BE2C (cell line): ENCODE results near the gene CCNF.
A peak's percentile ranks its signal among the peaks of the same experiment; 100 is the strongest.

Experiments used
- DNase-seq: peaks from one replicate; pipeline ENCODE4 v3.0.0-alpha.2; 2020
- H3K27me3 ChIP-seq: fragments of 250-450 bp; sonication (Bioruptor Pico); 2 replicates; pipeline ENCODE4 v1.5.1; 2020; ENCODE audit warnings: mild to moderate bottlenecking
- H3K36me3 ChIP-seq: fragments of 250-450 bp; sonication (Bioruptor Pico); 2 replicates; pipeline ENCODE4 v1.5.1; 2020; ENCODE audit warnings: mild to moderate bottlenecking
- H3K4me1 ChIP-seq: fragments of 250-450 bp; sonication (Bioruptor Pico); 2 replicates; pipeline ENCODE4 v1.5.1; 2020
- H3K4me3 ChIP-seq: 2 replicates; pipeline ENCODE4 v1.5.1; 2011; ENCODE audit warnings: low read depth, low read length
- H3K9me3 ChIP-seq: fragments of 250-450 bp; sonication (Bioruptor Pico); 2 replicates; pipeline ENCODE4 v1.5.1; 2020
- TF ChIP-seq, protein P1 (sequence below): IDR thresholded peaks from 2 replicates; pipeline ENCODE4 v1.5.1; 2012; ENCODE audit warnings: mild to moderate bottlenecking, low read depth, low read length

Gene CCNF

DNA sequence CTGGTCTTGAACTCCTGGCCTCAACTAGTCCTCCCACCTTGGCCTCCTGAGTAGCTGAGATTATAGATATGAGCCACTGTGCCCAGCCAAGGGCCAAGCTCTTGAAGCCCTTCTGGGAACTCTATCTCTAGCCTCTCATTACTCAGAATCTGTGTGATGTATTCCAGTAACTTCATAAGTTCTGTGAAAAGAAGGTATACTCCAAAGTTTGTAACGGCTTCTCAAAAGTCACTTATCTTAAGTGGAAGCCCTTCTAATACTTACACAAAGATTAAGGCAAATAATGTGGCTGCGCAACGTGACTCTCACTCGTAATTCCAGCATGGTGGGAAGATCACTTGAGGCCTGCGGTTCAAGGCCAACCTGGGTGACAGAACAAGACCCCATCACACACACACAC lies 65.4 kb downstream of the CCNF start:
- H3K36me3 ChIP-seq: peaks cover 36% of the 10 kb centered on the region
- H3K4me1 ChIP-seq: peaks cover 16% of the 10 kb centered on the region
- no peaks in the 10 kb centered on the region for H3K27me3 ChIP-seq
- DNase-seq: no peak
- H3K9me3 ChIP-seq: no peaks in the 10 kb centered on the region
- H3K4me3 ChIP-seq: no peak overlapping the region
- TF ChIP-seq, protein P1, sequence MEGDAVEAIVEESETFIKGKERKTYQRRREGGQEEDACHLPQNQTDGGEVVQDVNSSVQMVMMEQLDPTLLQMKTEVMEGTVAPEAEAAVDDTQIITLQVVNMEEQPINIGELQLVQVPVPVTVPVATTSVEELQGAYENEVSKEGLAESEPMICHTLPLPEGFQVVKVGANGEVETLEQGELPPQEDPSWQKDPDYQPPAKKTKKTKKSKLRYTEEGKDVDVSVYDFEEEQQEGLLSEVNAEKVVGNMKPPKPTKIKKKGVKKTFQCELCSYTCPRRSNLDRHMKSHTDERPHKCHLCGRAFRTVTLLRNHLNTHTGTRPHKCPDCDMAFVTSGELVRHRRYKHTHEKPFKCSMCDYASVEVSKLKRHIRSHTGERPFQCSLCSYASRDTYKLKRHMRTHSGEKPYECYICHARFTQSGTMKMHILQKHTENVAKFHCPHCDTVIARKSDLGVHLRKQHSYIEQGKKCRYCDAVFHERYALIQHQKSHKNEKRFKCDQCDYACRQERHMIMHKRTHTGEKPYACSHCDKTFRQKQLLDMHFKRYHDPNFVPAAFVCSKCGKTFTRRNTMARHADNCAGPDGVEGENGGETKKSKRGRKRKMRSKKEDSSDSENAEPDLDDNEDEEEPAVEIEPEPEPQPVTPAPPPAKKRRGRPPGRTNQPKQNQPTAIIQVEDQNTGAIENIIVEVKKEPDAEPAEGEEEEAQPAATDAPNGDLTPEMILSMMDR: no peak

DNA sequence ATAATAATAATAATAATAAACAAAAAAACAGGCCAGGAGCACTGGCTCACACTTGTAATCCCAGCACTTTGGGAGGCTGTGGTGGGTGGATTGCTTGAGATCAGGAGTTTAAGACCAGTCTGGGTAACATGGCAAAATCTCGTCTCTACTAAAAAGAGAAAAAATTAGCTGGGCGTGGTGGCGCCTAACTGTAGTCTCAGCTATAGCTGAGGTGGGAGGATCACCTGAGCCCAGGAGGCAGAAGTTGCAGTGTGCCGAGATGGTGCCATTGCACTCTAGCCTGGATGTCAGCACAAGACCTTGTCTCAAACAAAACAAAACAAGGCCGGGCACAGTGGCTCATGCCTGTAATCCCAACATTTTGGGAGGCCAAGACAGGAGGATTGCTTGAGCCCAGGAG lies 65.8 kb downstream of the CCNF start:
- peaks cover 40% of the 10 kb centered on the region for H3K36me3 ChIP-seq
- peaks cover 16% of the 10 kb centered on the region for H3K4me1 ChIP-seq
- no peaks in the 10 kb centered on the region for H3K27me3 ChIP-seq
- H3K4me3 ChIP-seq: no peak overlapping the region
- TF ChIP-seq, protein P1: no peak
- H3K9me3 ChIP-seq: no peaks in the 10 kb centered on the region
- no peak for DNase-seq

DNA sequence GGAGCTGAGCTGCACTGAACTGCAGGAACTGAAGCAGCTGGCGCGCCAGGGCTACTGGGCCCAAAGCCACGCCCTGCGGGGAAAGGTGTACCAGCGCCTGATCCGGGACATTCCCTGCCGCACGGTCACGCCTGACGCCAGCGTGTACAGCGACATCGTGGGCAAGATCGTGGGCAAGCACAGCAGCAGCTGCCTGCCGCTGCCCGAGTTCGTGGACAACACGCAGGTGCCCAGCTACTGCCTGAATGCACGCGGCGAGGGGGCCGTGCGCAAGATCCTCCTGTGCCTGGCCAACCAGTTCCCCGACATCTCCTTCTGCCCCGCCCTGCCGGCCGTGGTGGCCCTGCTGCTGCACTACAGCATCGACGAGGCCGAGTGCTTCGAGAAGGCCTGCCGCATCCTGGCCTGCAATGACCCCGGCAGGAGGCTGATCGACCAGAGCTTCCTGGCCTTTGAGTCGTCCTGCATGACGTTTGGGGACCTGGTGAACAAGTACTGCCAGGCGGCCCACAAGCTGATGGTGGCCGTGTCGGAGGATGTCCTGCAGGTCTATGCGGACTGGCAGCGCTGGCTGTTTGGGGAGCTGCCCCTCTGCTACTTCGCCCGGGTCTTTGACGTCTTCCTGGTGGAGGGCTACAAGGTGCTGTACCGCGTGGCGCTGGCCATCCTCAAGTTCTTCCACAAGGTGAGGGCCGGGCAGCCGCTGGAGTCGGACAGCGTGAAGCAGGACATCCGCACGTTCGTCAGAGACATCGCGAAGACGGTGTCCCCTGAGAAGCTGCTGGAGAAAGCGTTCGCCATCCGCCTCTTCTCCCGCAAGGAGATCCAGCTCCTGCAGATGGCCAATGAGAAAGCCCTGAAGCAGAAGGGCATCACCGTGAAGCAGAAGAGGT lies 67.2 kb downstream of the CCNF start:
- Histone ChIP-seq H3K36me3 (peaks cover 36% of the 10 kb centered on the region), H3K4me3 (no peak overlapping the region), H3K27me3 (no peaks in the 10 kb centered on the region), H3K4me1 (peaks cover 16% of the 10 kb centered on the region), H3K9me3 (no peaks in the 10 kb centered on the region)
- DNase-seq: no peak
- TF ChIP-seq, protein P1: no peak

GRCh38 chr16:2497116-2497630 lies 67.9 kb downstream of the CCNF start:
- peaks cover 22% of the 10 kb centered on the region for H3K4me1 ChIP-seq
- TF ChIP-seq, protein P1: peak; percentile 42
- no peaks in the 10 kb centered on the region for H3K27me3 ChIP-seq
- H3K9me3 ChIP-seq: no peaks in the 10 kb centered on the region
- 0 out of 2 replicates have a peak overlapping the region, but pooled peaks have one; percentile 7 for H3K4me3 ChIP-seq
- H3K36me3 ChIP-seq: peaks cover 35% of the 10 kb centered on the region
- peak; percentile 91 for DNase-seq

DNA sequence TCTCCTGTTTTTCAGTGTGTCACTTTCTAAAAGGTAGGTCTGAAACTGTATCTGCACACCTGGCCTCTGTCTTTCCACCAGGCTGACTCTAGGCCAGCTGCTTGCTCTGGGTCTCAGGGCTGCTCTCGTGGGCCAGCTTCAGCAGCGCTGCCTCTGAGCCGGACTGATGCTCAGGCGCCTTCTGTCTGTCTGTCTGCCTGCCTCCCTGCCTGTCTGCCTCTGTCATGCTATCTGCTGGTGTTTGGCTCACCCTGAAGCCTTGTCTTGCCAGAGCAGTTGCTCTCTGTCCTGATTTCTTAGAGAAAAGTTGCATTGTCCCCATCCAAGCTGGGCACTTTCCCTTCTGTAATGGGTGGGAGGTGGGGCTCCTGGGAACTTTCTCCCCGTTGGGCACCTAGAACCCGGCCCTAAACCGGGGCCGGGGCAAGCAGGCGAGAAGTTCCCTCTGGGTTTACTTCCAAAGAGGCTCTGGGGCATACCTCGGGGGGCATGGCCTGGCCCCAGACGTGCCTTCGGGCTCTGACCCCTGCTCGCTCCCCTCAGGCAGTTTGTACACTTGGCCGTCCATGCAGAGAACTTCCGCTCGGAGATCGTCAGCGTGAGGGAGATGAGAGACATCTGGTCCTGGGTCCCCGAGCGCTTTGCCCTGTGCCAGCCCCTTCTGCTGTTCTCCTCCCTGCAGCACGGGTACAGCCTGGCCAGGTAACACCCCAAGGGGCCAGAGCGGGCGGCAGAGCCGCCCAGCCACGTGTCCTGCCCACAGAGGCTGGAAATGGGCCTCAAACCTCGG lies 68.6 kb downstream of the CCNF start:
- H3K9me3 ChIP-seq: no peaks in the 10 kb centered on the region
- H3K27me3 ChIP-seq: no peaks in the 10 kb centered on the region
- DNase-seq: peak; percentile 43
- H3K4me3 ChIP-seq: 0 out of 2 replicates have a peak overlapping the region, but pooled peaks have one; percentile 7
- peaks cover 28% of the 10 kb centered on the region for H3K4me1 ChIP-seq
- peaks cover 32% of the 10 kb centered on the region for H3K36me3 ChIP-seq
- TF ChIP-seq, protein P1: no peak
